HG03097 (cell line): ENCODE data around the gene PLEKHM3.

Source experiments
- ATAC-seq: cut with Tn5 transposase; IDR thresholded peaks from one replicate; pipeline ENCODE4 v1.9.1; 2021; ENCODE audit not compliant: unreplicated experiment, low FRiP score

Gene PLEKHM3

GRCh38 chr2:207896525-207897285, 128.6 kb downstream of the PLEKHM3 start:
- ATAC-seq = no peak

GRCh38 chr2:207895274-207895860, 130.0 kb downstream of the PLEKHM3 start:
- no peak for ATAC-seq

- no peak for ATAC-seq
Measured at GRCh38 chr2:207892716-207893402, 132.5 kb downstream of the PLEKHM3 start.

- no peak for ATAC-seq
Measured at GRCh38 chr2:207891086-207891844, 134.1 kb downstream of the PLEKHM3 start.

- no peak for ATAC-seq
Measured at GRCh38 chr2:207887500-207887899, 137.8 kb downstream of the PLEKHM3 start.

- no peak for ATAC-seq
Measured at GRCh38 chr2:207885010-207885409, 140.3 kb downstream of the PLEKHM3 start.

- ATAC-seq = no peak
Measured at GRCh38 chr2:207884127-207884526, 141.2 kb downstream of the PLEKHM3 start.

GRCh38 chr2:207883002-207883780, 142.1 kb downstream of the PLEKHM3 start:
- ATAC-seq = no peak

- no peak for ATAC-seq
Measured at GRCh38 chr2:207881902-207882301, 143.4 kb downstream of the PLEKHM3 start.

- ATAC-seq = no peak
Measured at GRCh38 chr2:207879536-207879935, 145.8 kb downstream of the PLEKHM3 start.

GRCh38 chr2:207876842-207877535, 148.3 kb downstream of the PLEKHM3 start:
- ATAC-seq = no peak

GRCh38 chr2:207875473-207876212, 149.7 kb downstream of the PLEKHM3 start:
- no peak for ATAC-seq

- ATAC-seq = peak; percentile 50
Measured at GRCh38 chr2:207873794-207874193, 151.5 kb downstream of the PLEKHM3 start.

GRCh38 chr2:207871911-207872310, 153.4 kb downstream of the PLEKHM3 start:
- ATAC-seq = no peak

GRCh38 chr2:207871506-207871905, 153.8 kb downstream of the PLEKHM3 start:
- ATAC-seq = no peak

- no peak for ATAC-seq
Measured at GRCh38 chr2:207870814-207871213, 154.5 kb downstream of the PLEKHM3 start.

- peak; percentile 72 for ATAC-seq
Measured at GRCh38 chr2:207869784-207870778, 155.2 kb downstream of the PLEKHM3 start.
